Motor neuron (in vitro differentiated cells): Measurements from ENCODE around the gene MVD. TPM values are rescaled to one million over a fixed set of nuclear protein-coding genes. Genes with fewer than 3 reads are reported as not detected.

Experiments used
- ATAC-seq, 8 experiments: fragments of 200-7000 bp; cut with Tn5 transposase; replicated peaks in 6 of 8; 2 replicates each; pipeline ENCODE4 v1.8.0; 2021; ENCODE audit warnings: mild to moderate bottlenecking in 8 of 8, moderate library complexity in 8 of 8
- H3K27ac ChIP-seq, 2 donors: fragments of 250-450 bp; sonication (Bioruptor Pico); 2 replicates each; pipeline ENCODE4 v1.9.0; 2021; ENCODE audit warnings: antibody characterized with exemption in 2 of 2, mild to moderate bottlenecking in 2 of 2, moderate library complexity in 1 of 2
- H3K4me1 ChIP-seq, 2 donors: fragments of 250-450 bp; sonication (Bioruptor Pico); replicated peaks in 1 of 2; 2 replicates each; pipeline ENCODE4 v1.6.1; 2021; ENCODE audit warnings: antibody characterized with exemption in 2 of 2, mild to moderate bottlenecking in 2 of 2, moderate library complexity in 1 of 2
- H3K4me3 ChIP-seq, 5 donors: fragments of 250-450 bp; sonication (Bioruptor Pico); 2 replicates each; pipeline ENCODE4 v1.9.0; 2021; ENCODE audit warnings: antibody characterized with exemption in 5 of 5, mild to moderate bottlenecking in 5 of 5, moderate library complexity in 4 of 5
- WGBS, 10 experiments: fragments of 450-650 bp; shearing (Covaris generic); methylation state at CpG; one replicate each; pipeline ENCODE4 v1.0.0; 2022; 5-methylcytosine and 5-hydroxymethylcytosine counted together
- in situ Hi-C, 9 experiments: fragments of 400-800 bp; cut with MboI; loops; one replicate each; pipeline ENCODE4 v1.15.0; 2021; ENCODE audit warnings: low sequenced_read_pairs in 9 of 9, low pct_unique_long_range_greater_than_20kb in 2 of 9; ENCODE audit not compliant: unreplicated experiment in 9 of 9
- total RNA-seq, 8 experiments: library from RNA; unstranded; fragments of 300-600 nt; gene quantifications; 2 replicates each; pipeline versions ENCODE4 v1.2.3 to v1.2.4, GENCODE V29; 2022

Gene MVD
- total RNA-seq, 8 experiments from 2014 or later: 41.7 to 108 (median 88.2) TPM

- H3K4me3 ChIP-seq: no peak overlapping the region
- WGBS, 10 experiments: 0 to 100% (median 83%) methylated on average over 1 to 9 of the region's 15 CpGs; no CpG with 5 or more reads in 5 of the 10 experiments
- ATAC-seq: no peak
- in situ Hi-C loops: no loop called here
- H3K27ac ChIP-seq: no peak overlapping the region
- H3K4me1 ChIP-seq: peaks cover 3 to 5% of the 10 kb centered on the region in 2 donors
These were observed 21.8 kb upstream of the MVD start for GRCh38 chr16:88684569-88685155.

- peaks cover 2% of the 10 kb centered on the region in 2 donors for H3K4me1 ChIP-seq
- ATAC-seq: peak in 2 of 8 experiments; percentile 14 to 31
- H3K4me3 ChIP-seq: no peak overlapping the region
- in situ Hi-C loops: no loop called here
- WGBS, 10 experiments: 0 to 83% (median 29%) methylated on average over 1 to 10 of the region's 21 CpGs; no CpG with 5 or more reads in 3 of the 10 experiments
- no peak overlapping the region for H3K27ac ChIP-seq
These were observed 19.0 kb upstream of the MVD start for GRCh38 chr16:88681709-88682451.

- no peak for ATAC-seq
These were observed 18.3 kb upstream of the MVD start for GRCh38 chr16:88681084-88681680.

GRCh38 chr16:88680554-88681083 is 17.7 kb upstream of the MVD start:
- no peak overlapping the region for H3K4me3 ChIP-seq
- ATAC-seq: no peak
- no peak overlapping the region for H3K27ac ChIP-seq
- 71 to 83% methylated on average over 1 to 2 of the region's 5 CpGs; no CpG with 5 or more reads in 8 of the 10 experiments for WGBS, 10 experiments
- H3K4me1 ChIP-seq: no peaks in the 10 kb centered on the region
- in situ Hi-C loops: no loop called here

More at GRCh38 chr16:88681084-88681680, 18.3 kb upstream of the MVD start:
- in situ Hi-C loops: no loop called here
- H3K4me3 ChIP-seq: no peak overlapping the region
- no peaks in the 10 kb centered on the region for H3K4me1 ChIP-seq
- WGBS, 10 experiments: 48 to 100% (median 81%) methylated on average over 1 to 4 of the region's 31 CpGs; no CpG with 5 or more reads in 6 of the 10 experiments
- no peak overlapping the region for H3K27ac ChIP-seq

GRCh38 chr16:88678224-88678979 is 15.5 kb upstream of the MVD start:
- Histone ChIP-seq H3K4me1 (no peaks in the 10 kb centered on the region), H3K4me3 (no peak overlapping the region), H3K27ac (no peak overlapping the region)
- in situ Hi-C loops: no loop called here
- WGBS, 10 experiments: 3 to 75% (median 20%) methylated on average over 1 to 5 of the region's 32 CpGs; no CpG with 5 or more reads in 7 of the 10 experiments
- ATAC-seq: peak in 2 of 8 experiments; percentile 15 to 68

GRCh38 chr16:88677721-88678120 is 14.8 kb upstream of the MVD start:
- in situ Hi-C loops: no loop called here
- 76 to 100% methylated on average over 1 to 6 of the region's 13 CpGs; no CpG with 5 or more reads in 8 of the 10 experiments for WGBS, 10 experiments
- peak in 1 of 8 experiments; percentile 10 for ATAC-seq
- Histone ChIP-seq H3K4me3 (no peak overlapping the region), H3K4me1 (no peaks in the 10 kb centered on the region), H3K27ac (no peak overlapping the region)

- ATAC-seq: no peak
- Histone ChIP-seq H3K27ac (no peak overlapping the region), H3K4me1 (no peaks in the 10 kb centered on the region), H3K4me3 (no peak overlapping the region)
- in situ Hi-C loops: no loop called here
- 87 to 100% (median 90%) methylated on average over 1 to 8 of the region's 22 CpGs; no CpG with 5 or more reads in 5 of the 10 experiments for WGBS, 10 experiments
These were observed 13.8 kb upstream of the MVD start for GRCh38 chr16:88676502-88677242.

GRCh38 chr16:88673716-88674379 is 11.0 kb upstream of the MVD start:
- 81 to 100% (median 94%) methylated on average over 1 to 8 of the region's 19 CpGs; no CpG with 5 or more reads in 3 of the 10 experiments for WGBS, 10 experiments
- no peak for ATAC-seq
- Histone ChIP-seq H3K4me3 (no peak overlapping the region), H3K27ac (no peak overlapping the region), H3K4me1 (no peaks in the 10 kb centered on the region)
- in situ Hi-C loops: no loop called here

GRCh38 chr16:88672776-88673175 is 9.9 kb upstream of the MVD start:
- no peak overlapping the region for H3K4me3 ChIP-seq
- H3K4me1 ChIP-seq: no peaks in the 10 kb centered on the region
- 0 to 93% (median 80%) methylated on average over 1 to 3 of the region's 11 CpGs; no CpG with 5 or more reads in 5 of the 10 experiments for WGBS, 10 experiments
- H3K27ac ChIP-seq: no peak overlapping the region
- in situ Hi-C loops: no loop called here
- peak in 2 of 8 experiments; percentile 22 to 50 for ATAC-seq

GRCh38 chr16:88671806-88672205 is 8.9 kb upstream of the MVD start:
- ATAC-seq: peak in 1 of 8 experiments; percentile 14
- WGBS, 10 experiments: 76 to 100% (median 88%) methylated on average over 2 to 8 of the region's 23 CpGs; no CpG with 5 or more reads in 5 of the 10 experiments
- H3K27ac ChIP-seq: no peak overlapping the region
- no peak overlapping the region for H3K4me3 ChIP-seq
- in situ Hi-C loops: no loop called here
- H3K4me1 ChIP-seq: no peaks in the 10 kb centered on the region

GRCh38 chr16:88669980-88670379 is 7.1 kb upstream of the MVD start:
- WGBS, 10 experiments: 42 to 100% (median 78%) methylated on average over 2 to 9 of the region's 10 CpGs; no CpG with 5 or more reads in 4 of the 10 experiments
- no peak for ATAC-seq
- Histone ChIP-seq H3K27ac (no peak overlapping the region), H3K4me3 (no peak overlapping the region), H3K4me1 (no peaks in the 10 kb centered on the region)
- in situ Hi-C loops: no loop called here
